ENCODE measurements around the gene RPS4Y2.

- TF ChIP-seq, protein P1, sequence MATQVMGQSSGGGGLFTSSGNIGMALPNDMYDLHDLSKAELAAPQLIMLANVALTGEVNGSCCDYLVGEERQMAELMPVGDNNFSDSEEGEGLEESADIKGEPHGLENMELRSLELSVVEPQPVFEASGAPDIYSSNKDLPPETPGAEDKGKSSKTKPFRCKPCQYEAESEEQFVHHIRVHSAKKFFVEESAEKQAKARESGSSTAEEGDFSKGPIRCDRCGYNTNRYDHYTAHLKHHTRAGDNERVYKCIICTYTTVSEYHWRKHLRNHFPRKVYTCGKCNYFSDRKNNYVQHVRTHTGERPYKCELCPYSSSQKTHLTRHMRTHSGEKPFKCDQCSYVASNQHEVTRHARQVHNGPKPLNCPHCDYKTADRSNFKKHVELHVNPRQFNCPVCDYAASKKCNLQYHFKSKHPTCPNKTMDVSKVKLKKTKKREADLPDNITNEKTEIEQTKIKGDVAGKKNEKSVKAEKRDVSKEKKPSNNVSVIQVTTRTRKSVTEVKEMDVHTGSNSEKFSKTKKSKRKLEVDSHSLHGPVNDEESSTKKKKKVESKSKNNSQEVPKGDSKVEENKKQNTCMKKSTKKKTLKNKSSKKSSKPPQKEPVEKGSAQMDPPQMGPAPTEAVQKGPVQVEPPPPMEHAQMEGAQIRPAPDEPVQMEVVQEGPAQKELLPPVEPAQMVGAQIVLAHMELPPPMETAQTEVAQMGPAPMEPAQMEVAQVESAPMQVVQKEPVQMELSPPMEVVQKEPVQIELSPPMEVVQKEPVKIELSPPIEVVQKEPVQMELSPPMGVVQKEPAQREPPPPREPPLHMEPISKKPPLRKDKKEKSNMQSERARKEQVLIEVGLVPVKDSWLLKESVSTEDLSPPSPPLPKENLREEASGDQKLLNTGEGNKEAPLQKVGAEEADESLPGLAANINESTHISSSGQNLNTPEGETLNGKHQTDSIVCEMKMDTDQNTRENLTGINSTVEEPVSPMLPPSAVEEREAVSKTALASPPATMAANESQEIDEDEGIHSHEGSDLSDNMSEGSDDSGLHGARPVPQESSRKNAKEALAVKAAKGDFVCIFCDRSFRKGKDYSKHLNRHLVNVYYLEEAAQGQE (IDR thresholded peaks at IDR 0.05), result no peak
- TF ChIP-seq RXRA (IDR thresholded peaks at IDR 0.05), result no peak
- peak; percentile 31 for TF ChIP-seq CTCF (IDR thresholded peaks at IDR 0.05; ENCODE audit: low read depth, low read length, missing input control)
- TF ChIP-seq GABPA (IDR thresholded peaks at IDR 0.05 in 1 of 2, conservative IDR thresholded peaks at IDR 0.05 in 1 of 2), result no peak
- no peak for TF ChIP-seq HNF4G (IDR thresholded peaks at IDR 0.05)
- no peak for TF ChIP-seq SP1 (IDR thresholded peaks at IDR 0.05)
Measured at GRCh38 chrY:20740609-20741008, 15.3 kb upstream of the RPS4Y2 start.
